Measurements from ENCODE around the gene POLR1D.

The POLR1D gene, protein sequence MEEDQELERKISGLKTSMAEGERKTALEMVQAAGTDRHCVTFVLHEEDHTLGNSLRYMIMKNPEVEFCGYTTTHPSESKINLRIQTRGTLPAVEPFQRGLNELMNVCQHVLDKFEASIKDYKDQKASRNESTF

GRCh38 chr13:27621366-27622101 is at the start of gene POLR1D:
Gene POLR1D, plus strand, starts transcription at chr13:27621892. Its CDS starts 92 bp downstream, at chr13:27621984.
- peak; percentile 91 for DNase-seq

GRCh38 chr13:27572234-27572901 is 49.3 kb upstream of the POLR1D start:
- no peak for DNase-seq

GRCh38 chr13:27573265-27573664 is 48.4 kb upstream of the POLR1D start:
- DNase-seq, result no peak

DNA sequence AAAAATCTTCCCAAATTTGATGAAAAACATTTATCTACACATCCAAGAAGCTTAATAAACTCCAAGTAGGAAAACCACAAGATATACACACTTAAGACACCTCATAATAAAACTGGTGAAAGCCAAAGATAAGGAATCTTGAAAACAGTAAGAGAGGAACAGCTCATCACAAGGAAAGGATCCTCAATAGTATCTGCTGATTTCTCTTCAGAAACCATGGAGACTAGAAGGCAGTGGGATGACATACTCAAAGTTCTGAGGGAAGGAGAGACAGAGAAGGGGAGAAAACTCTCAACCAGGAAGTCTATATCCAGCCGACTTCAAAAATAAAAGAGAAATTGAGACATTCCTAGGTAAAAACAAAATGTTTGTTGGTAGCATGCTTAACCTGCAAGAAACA is 47.0 kb upstream of the POLR1D start:
- DNase-seq, result no peak

GRCh38 chr13:27578121-27579030 is 43.3 kb upstream of the POLR1D start:
- DNase-seq, result no peak

- no peak for DNase-seq
Measured at GRCh38 chr13:27583645-27584044, 38.0 kb upstream of the POLR1D start.

GRCh38 chr13:27587095-27587746 is 34.5 kb upstream of the POLR1D start:
- DNase-seq, result no peak

DNA sequence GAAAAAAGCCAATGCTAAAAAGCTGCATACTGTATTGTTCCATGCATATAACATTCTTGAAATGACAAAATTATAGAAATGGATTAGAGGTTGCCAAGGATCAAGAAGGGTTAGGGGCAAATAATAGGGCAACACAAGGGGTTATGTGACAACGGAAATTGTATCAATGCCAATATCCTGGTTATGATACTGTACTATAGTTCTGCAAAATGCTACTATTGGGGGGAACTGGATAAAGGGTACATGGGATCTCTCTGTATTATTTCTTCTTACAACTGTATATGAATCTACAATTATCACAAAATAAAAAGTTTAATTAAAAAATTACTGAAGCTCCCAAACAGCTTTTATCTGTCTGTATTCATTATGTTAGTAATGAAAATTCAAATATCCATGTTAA is 33.3 kb upstream of the POLR1D start:
- no peak for DNase-seq

DNA sequence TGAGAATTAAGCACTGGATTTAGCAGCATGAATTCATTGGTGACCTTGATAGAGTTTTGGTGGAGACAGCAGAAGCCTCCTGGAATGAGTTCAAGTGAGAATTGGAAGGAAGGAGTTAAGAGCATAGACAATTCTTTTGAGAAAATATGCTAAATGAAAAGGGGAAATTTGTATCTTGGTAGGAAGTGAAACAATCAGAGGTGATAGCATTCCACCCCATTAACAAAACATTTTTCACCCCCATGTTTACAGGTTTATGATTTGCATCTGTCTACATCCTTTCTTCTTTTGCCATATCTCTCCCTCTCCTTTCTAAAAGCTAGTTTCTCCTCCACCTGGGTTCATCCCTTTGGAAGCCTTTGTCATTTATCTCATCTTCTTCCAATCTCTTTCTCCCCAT is 28.8 kb upstream of the POLR1D start:
- no peak for DNase-seq

DNA sequence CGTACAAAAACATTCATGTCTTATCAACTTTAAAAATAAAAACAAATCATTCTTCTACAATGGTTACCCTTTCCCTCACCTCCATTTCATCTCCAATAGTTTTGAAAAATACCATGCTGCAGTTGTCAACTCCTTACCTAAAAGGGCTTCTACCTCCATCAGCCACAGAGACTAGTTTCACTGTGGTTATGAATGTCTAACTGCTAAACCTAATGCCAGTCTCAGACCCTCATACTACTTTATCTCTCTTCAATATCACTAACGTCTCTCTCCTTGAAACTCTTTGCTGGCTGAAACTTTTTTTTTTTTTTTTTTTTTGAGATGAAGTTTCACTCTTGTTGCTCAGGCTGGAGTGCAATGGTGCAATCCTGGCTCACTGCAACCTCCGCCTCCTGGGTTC is 28.4 kb upstream of the POLR1D start:
- no peak for DNase-seq

DNA sequence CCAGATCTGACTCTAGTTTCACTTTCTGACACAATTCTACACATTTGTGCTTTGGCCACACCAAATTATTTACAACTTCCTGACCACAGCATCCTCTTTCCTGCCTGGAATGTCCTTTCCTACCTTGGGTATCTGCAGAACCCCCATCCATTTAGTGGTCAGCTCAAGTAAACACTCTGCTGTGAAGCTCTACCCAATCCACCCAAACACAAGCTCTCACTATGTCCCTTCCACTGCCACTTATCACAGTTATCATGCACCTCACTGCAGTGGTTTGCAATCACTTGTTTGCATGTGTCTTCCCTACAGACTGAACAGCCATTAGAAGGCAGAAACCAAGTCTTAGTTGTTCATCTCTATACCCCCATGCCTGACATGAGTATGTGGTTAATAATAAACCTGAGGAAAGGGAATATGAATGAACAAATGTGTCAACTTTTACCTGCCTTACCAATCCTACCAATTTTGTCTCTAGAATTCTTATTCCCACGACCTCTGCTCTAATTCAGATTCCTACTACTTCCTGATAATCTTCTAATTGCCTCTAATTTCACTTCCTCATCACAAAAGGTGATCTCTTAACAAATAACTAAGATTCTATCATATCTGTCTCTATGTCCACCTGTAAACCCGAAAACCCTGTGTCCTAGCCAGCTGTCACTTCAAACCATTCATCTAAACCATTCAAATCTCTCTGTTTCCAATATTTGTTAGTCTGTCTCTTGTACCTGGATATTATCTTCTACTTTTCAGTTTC is 26.5 kb upstream of the POLR1D start:
- DNase-seq, result no peak

DNA sequence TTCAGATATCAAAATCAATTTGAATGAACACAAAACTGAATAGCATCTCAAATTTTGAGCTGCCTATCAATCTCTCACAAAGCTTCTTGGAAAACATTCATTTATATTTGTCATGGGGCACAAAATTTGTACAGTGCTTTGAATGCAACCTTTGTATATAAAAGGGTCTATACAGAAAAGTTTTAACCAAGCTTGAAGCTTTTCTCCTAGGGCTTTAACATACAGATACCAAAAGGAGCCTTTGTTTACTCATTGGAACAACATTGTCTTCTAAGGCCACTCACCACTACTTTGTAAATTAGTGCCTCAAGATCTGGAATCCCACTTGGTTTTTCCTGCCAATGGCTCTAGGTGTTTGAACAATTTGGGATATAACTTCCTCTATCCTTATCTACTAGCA is 22.6 kb upstream of the POLR1D start:
- DNase-seq, result no peak

- no peak for DNase-seq
Measured at GRCh38 chr13:27599845-27600553, 21.7 kb upstream of the POLR1D start.

GRCh38 chr13:27600711-27601110 is 21.0 kb upstream of the POLR1D start:
- DNase-seq, result no peak

DNA sequence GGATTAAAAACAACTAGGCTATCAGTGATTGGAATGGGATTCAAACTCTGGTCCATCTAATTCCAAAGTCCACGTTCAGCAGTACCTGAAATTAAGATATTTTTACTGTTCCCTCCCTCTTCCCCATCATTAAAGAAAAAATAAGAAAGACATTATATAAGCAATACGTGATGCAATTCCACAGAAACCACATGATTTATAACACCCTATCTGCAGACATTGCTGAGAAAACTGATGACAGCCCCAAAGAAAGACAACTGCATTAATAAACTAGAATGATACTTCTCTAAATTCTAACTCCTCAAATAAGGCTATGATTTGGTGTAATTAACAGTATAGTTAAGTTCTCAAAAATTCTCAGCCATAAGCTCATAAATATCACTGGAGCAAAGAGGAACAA is 20.5 kb upstream of the POLR1D start:
- no peak for DNase-seq

DNA sequence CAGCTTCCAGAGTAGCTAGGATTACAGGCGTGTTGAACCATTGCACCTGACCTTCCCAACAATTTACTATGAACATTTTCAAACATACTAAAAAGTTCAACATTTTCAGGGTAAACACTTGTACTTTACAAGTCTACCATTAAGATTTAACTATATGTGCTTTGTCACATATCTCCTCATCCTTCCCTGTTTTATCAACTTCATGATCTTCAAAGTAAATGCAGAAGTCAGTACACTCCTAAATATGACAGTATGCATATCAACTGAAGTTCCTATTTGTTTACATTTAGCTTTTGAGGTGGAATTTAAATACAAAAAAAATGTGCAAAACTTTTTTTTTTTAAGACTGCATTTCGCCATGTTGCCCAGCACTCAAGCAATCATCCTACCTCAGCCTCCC is 19.9 kb upstream of the POLR1D start:
- no peak for DNase-seq

- DNase-seq, result no peak
Measured at GRCh38 chr13:27605099-27605498, 16.6 kb upstream of the POLR1D start.

DNA sequence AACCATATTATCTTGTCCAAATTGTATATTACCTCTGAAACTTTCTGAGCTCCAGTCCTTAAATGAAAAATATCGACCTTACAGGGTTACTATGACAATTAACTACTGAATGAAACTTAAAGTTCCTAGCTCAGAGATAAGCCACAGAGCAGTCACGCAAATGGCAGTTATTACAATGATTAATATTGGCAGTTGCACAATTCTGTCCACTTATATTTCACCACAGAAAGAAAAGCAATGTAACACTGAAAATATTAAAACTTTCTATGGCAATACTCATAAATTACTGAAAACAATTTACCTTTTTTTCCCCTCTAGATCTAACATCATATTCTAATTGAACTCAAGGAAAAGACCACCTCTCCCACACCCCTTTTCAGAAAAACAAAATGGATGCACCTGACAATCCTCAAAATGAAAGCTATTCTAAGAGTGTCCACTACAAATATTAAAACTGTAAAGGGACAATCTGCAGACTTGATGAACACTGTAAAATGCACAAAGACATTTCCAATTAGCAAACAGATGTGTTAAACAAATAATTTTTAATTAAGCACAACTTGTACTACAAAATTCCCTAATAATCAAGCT is 16.0 kb upstream of the POLR1D start:
- DNase-seq, result no peak

DNA sequence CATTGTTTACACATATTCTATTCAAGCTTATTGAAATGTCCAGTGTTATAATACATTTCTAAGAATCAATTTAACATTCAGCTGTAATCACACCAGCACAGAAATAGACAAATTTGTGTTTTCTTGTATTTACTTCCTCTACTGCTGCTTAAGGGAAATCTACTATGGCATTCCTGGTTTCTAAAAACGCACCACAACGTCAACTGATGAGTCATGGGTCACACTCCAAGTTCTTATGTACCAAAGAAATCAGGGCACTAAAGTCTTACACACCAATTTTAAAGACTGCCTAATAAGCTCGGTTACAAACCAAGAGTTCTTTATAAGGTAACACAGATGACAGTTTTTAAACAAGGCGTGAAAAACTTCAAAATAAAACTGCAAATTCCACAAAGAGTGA is 14.6 kb upstream of the POLR1D start:
- no peak for DNase-seq

GRCh38 chr13:27613628-27614027 is 8.1 kb upstream of the POLR1D start:
- no peak for DNase-seq

DNA sequence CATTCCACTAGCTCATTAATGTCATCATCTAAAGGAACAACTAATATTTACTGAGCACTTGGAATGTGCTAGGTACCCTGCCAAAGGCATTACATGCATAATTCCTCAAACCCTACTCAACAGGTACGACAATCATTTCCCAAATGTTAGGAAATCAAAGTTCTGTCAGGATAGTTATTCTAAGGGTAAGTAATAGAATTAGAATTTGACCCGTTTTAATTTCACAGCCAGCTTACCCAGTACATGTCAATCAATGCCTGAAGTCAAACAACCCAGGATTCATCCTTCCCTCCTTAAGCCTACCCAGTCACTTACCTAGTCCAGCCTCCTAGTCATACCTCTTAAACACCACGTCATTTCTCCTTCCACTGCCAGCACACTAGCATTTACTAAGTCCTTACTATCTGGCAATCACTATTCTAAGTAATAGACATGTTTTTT is 3.8 kb upstream of the POLR1D start:
- no peak for DNase-seq

Measured in CD4-positive, alpha-beta T cell treated with Interleukin-17A for 4 hours (primary cell).